Measurements from ENCODE around the gene RABL6.

- TF ChIP-seq YY1 (IDR thresholded peaks at IDR 0.05; ENCODE audit: insufficient read depth, insufficient read length) (no peak), ZNF274 (IDR thresholded peaks at IDR 0.05; ENCODE audit: low read depth, low read length) (no peak), SUZ12 (IDR thresholded peaks at IDR 0.05; ENCODE audit: extremely low read depth, insufficient read depth, insufficient read length) (no peak)
These were observed 1.0 kb downstream of the RABL6 start for GRCh38 chr9:136808806-136809158.
